CD14-positive monocyte (primary cell): ENCODE data around the gene NPRL2. TPM values are rescaled to one million over a fixed set of nuclear protein-coding genes. Genes with fewer than 3 reads are reported as not detected.
A peak's percentile ranks its signal among the peaks of the same experiment; 100 is the strongest.

Experiments used
- DNase-seq, 3 donors: peaks; one replicate each; pipeline ENCODE4 v3.0.0-alpha.2; 2011 to 2022
- H2AFZ ChIP-seq: 2 replicates; pipeline ENCODE4 v1.6.0; 2012; ENCODE audit warnings: mild to moderate bottlenecking, low read depth, low read length, inconsistent platforms; ENCODE audit not compliant: insufficient read depth, poor library complexity, severe bottlenecking
- H3K27ac ChIP-seq, 2 donors: 1 replicate in 1 of 2; 2 replicates in 1 of 2; pipeline ENCODE4 v1.5.1; 2012 to 2013; ENCODE audit warnings: low read length in 2 of 2, control low read depth in 1 of 2, inconsistent platforms in 1 of 2, low read depth in 1 of 2, mild to moderate bottlenecking in 1 of 2
- H3K27me3 ChIP-seq, 2 donors: one replicate each; pipeline versions ENCODE4 v1.6.0 to v1.6.1; 2011 to 2013; ENCODE audit warnings: low read length in 2 of 2; ENCODE audit not compliant: control insufficient read depth in 2 of 2, insufficient read depth in 2 of 2
- H3K36me3 ChIP-seq, 2 donors: replicated peaks in 1 of 2; 1 replicate in 1 of 2; 2 replicates in 1 of 2; pipeline versions ENCODE4 v1.5.1 to v1.6.1; 2012 to 2013; ENCODE audit warnings: low read length in 2 of 2, control low read depth in 1 of 2, inconsistent platforms in 1 of 2, mild to moderate bottlenecking in 1 of 2; ENCODE audit not compliant: insufficient read depth in 2 of 2, control insufficient read depth in 1 of 2
- H3K4me1 ChIP-seq, 2 donors: 1 replicate in 1 of 2; 2 replicates in 1 of 2; pipeline versions ENCODE4 v1.5.1 to v1.6.1; 2012 to 2013; ENCODE audit warnings: low read length in 2 of 2, control low read depth in 1 of 2, inconsistent platforms in 1 of 2, mild to moderate bottlenecking in 1 of 2, moderate library complexity in 1 of 2; ENCODE audit not compliant: insufficient read depth in 2 of 2, control insufficient read depth in 1 of 2
- H3K4me2 ChIP-seq: replicated peaks from 2 replicates; pipeline ENCODE3; 2012; ENCODE audit warnings: low read length, moderate library complexity, mild to moderate bottlenecking; ENCODE audit not compliant: poor library complexity, severe bottlenecking; ENCODE audit errors: extremely low read depth
- H3K4me3 ChIP-seq, 3 experiments: fragments of 200-600 bp in 1 of 3; sonication (generic) in 1 of 3; replicated peaks in 1 of 3; 1 replicate in 2 of 3; 2 replicates in 1 of 3; pipeline ENCODE4 v1.5.1; 2011 to 2013; ENCODE audit warnings: low read length in 3 of 3, mild to moderate bottlenecking in 3 of 3, control low read depth in 2 of 3, low read depth in 2 of 3, inconsistent platforms in 1 of 3, moderate library complexity in 1 of 3
- H3K79me2 ChIP-seq: 2 replicates; pipeline ENCODE4 v1.6.0; 2012; ENCODE audit warnings: mild to moderate bottlenecking, control low read depth, inconsistent platforms, low read length, moderate library complexity; ENCODE audit not compliant: insufficient read depth
- H3K9ac ChIP-seq: 2 replicates; pipeline ENCODE4 v1.6.0; 2017; ENCODE audit warnings: low read length, mild to moderate bottlenecking; ENCODE audit not compliant: insufficient read depth, poor library complexity, severe bottlenecking
- H3K9me3 ChIP-seq, 2 donors: replicated peaks in 1 of 2; 1 replicate in 1 of 2; 2 replicates in 1 of 2; pipeline versions ENCODE4 v1.5.1 to v1.6.1; 2012 to 2013; ENCODE audit warnings: low read length in 2 of 2, control low read depth in 1 of 2; ENCODE audit not compliant: control insufficient read depth in 1 of 2, insufficient read depth in 1 of 2
- H4K20me1 ChIP-seq: 2 replicates; pipeline ENCODE4 v1.6.0; 2012; ENCODE audit warnings: mild to moderate bottlenecking, low read length, control low read depth, moderate library complexity; ENCODE audit not compliant: insufficient read depth
- H3K27ac Mint-ChIP-seq, 7 donors: one replicate each; pipeline ENCODE4 v1.8.0; 2020; ENCODE audit warnings: mild to moderate bottlenecking in 7 of 7, mixed read lengths in 7 of 7, moderate library complexity in 6 of 7, inconsistent platforms in 2 of 7
- H3K27me3 Mint-ChIP-seq, 3 donors: one replicate each; pipeline ENCODE4 v1.8.0; 2021 to 2022; ENCODE audit warnings: low read depth in 3 of 3, mild to moderate bottlenecking in 3 of 3, mixed read lengths in 3 of 3, moderate library complexity in 3 of 3, inconsistent platforms in 1 of 3
- H3K36me3 Mint-ChIP-seq, 2 donors: one replicate each; pipeline ENCODE4 v1.8.0; 2020; ENCODE audit warnings: mixed read lengths in 2 of 2, inconsistent platforms in 1 of 2, mild to moderate bottlenecking in 1 of 2
- H3K4me1 Mint-ChIP-seq: one replicate; pipeline ENCODE4 v1.8.0; 2020; ENCODE audit warnings: mild to moderate bottlenecking, mixed read lengths
- H3K4me3 Mint-ChIP-seq, 2 donors: one replicate each; pipeline ENCODE4 v1.8.0; 2020; ENCODE audit warnings: mild to moderate bottlenecking in 2 of 2, mixed read lengths in 2 of 2, moderate library complexity in 1 of 2
- H3K9me3 Mint-ChIP-seq, 7 donors: one replicate each; pipeline ENCODE4 v1.8.0; 2020 to 2022; ENCODE audit warnings: mixed read lengths in 7 of 7, mild to moderate bottlenecking in 6 of 7, moderate library complexity in 6 of 7, inconsistent platforms in 2 of 7
- CTCF ChIP-seq: fragments of 200-600 bp; IDR thresholded peaks from one replicate; pipeline ENCODE4 v1.8.0; 2022; ENCODE audit warnings: antibody characterized with exemption, mild to moderate bottlenecking
- WGBS: methylation state at CpG from one replicate; pipeline ENCODE4 v1.1.5; 2013; ENCODE audit warnings: missing lambda C conversion rate; ENCODE audit not compliant: insufficient coverage; 5-methylcytosine and 5-hydroxymethylcytosine counted together
- intact Hi-C, 2 donors: fragments of 100-400 bp; cut with micrococcal nuclease; formaldehyde crosslinking; loops; one replicate each; pipeline versions ENCODE4 v1.15.0 to v1.15.1; 2023
- polyA plus RNA-seq, 3 donors: library from polyadenylated mRNA; depleted of rRNA in 1 of 3; unstranded in 2 of 3; stranded (reverse) in 1 of 3; fragments of 300-500 nt in 2 of 3; fragments of >200 nt in 1 of 3; fragmentation: Illumina TruSeq in 2 of 3; gene quantifications; 1 replicate in 2 of 3; 2 replicates in 1 of 3; pipeline ENCODE4 v1.2.3, GENCODE V29; 2012 to 2021

NPRL2 gene
- polyA plus RNA-seq, 3 donors = 20.9 to 37.9 (median 23.5) TPM

- no peak for DNase-seq
- H3K79me2 ChIP-seq = no peaks in the 10 kb centered on the region
- peaks cover 12 to 30% (median 16%) of the 10 kb centered on the region in 3 donors for H3K27me3 Mint-ChIP-seq
- H3K4me3 ChIP-seq = no peak overlapping the region
- H3K36me3 Mint-ChIP-seq = no peaks in the 10 kb centered on the region
- TF ChIP-seq CTCF = no peak
- WGBS = 83% methylated on average over 9 of the region's 9 CpGs
- H3K4me2 ChIP-seq = no peak overlapping the region
- H3K27ac Mint-ChIP-seq = no peak overlapping the region
- no peaks in the 10 kb centered on the region for H3K9me3 Mint-ChIP-seq
- peaks cover 0 to 10% of the 10 kb centered on the region in 2 donors for H3K27me3 ChIP-seq
- H3K9ac ChIP-seq = no peak overlapping the region
- intact Hi-C loops = no loop called here
- no peak overlapping the region for H3K4me3 Mint-ChIP-seq
- no peaks in the 10 kb centered on the region for H4K20me1 ChIP-seq
- H3K4me1 Mint-ChIP-seq = peaks cover 10% of the 10 kb centered on the region
- no peak overlapping the region for H2AFZ ChIP-seq
- no peak overlapping the region for H3K27ac ChIP-seq
- H3K9me3 ChIP-seq = no peaks in the 10 kb centered on the region
- H3K4me1 ChIP-seq = peaks cover 13 to 15% of the 10 kb centered on the region in 2 donors
- H3K36me3 ChIP-seq = no peaks in the 10 kb centered on the region
These were observed 18.6 kb upstream of the NPRL2 start for GRCh38 chr3:50369012-50369670.

GRCh38 chr3:50365842-50366220 is 15.3 kb upstream of the NPRL2 start:
- intact Hi-C loops = no loop called here
- Histone ChIP-seq H3K27me3 (peaks cover 0 to 12% of the 10 kb centered on the region in 2 donors), H3K9ac (no peak overlapping the region), H3K4me3 (peak overlapping the region in 1 of 3 experiments; percentile 77), H3K36me3 (no peaks in the 10 kb centered on the region), H3K79me2 (no peaks in the 10 kb centered on the region), H2AFZ (peak overlapping the region; percentile 94), H3K4me1 (peaks cover 13 to 15% of the 10 kb centered on the region in 2 donors), H3K9me3 (no peaks in the 10 kb centered on the region), H3K4me2 (peak overlapping the region; percentile 91), H3K27ac (no peak overlapping the region), H4K20me1 (no peaks in the 10 kb centered on the region)
- Mint-ChIP-seq H3K27me3 (peaks cover 11 to 30% (median 14%) of the 10 kb centered on the region in 3 donors), H3K27ac (peak overlapping the region in 3 of 7 donors; percentile 11 to 72 (median 66)), H3K4me3 (peak overlapping the region; percentile 77 to 87), H3K9me3 (peaks cover 0 to 3% (median 0%) of the 10 kb centered on the region in 7 donors), H3K4me1 (peaks cover 13% of the 10 kb centered on the region), H3K36me3 (no peaks in the 10 kb centered on the region)
- no peak for DNase-seq
- no peak for TF ChIP-seq CTCF
- 100% methylated on average over 1 of the region's 5 CpGs for WGBS
